GM10266 (cell line): ENCODE data around the gene ANKRD44.
"Not testable (repeated sequence)": the region's sequence is repeated elsewhere in the genome, so short reads cannot be mapped to it uniquely, and the experiment has no call there.

ENCODE experiments used
- DNase-seq: peaks from one replicate; pipeline ENCODE4 v3.0.0; 2012; ENCODE audit errors: extremely low spot score
- CTCF ChIP-seq: IDR thresholded peaks from 2 replicates; pipeline ENCODE4 v1.5.1; 2012; ENCODE audit warnings: mild to moderate bottlenecking, low read depth; ENCODE audit not compliant: control insufficient read depth, insufficient read depth; ENCODE audit errors: missing control alignments

ANKRD44 gene

GRCh38 chr2:197241596-197241995, 69.0 kb downstream of the ANKRD44 start:
- no peak for TF ChIP-seq CTCF
- DNase-seq, result no peak

GRCh38 chr2:197241153-197241552, 69.4 kb downstream of the ANKRD44 start:
- DNase-seq, result no peak
- no peak for TF ChIP-seq CTCF

GRCh38 chr2:197240421-197241041, 70.0 kb downstream of the ANKRD44 start:
- TF ChIP-seq CTCF, result no peak
- no peak for DNase-seq

- DNase-seq, result not testable (repeated sequence)
Observed at GRCh38 chr2:197240018-197240417, 70.6 kb downstream of the ANKRD44 start.

- no peak for TF ChIP-seq CTCF
- DNase-seq, result peak; percentile 41
Observed at GRCh38 chr2:197239434-197239833, 71.1 kb downstream of the ANKRD44 start.

GRCh38 chr2:197238043-197238365, 72.6 kb downstream of the ANKRD44 start:
- DNase-seq, result no peak
- no peak for TF ChIP-seq CTCF

GRCh38 chr2:197237291-197238042, 73.1 kb downstream of the ANKRD44 start:
- TF ChIP-seq CTCF, result no peak
- no peak for DNase-seq
